Hepatocyte (in vitro differentiated cells): Measurements from ENCODE around the gene DIP2C.

ENCODE experiments used
- CTCF ChIP-seq: fragments of 200-600 bp; sonication (generic); IDR thresholded peaks from 2 replicates; pipeline ENCODE4 v1.5.1; 2016; ENCODE audit warnings: antibody characterized with exemption, mild to moderate bottlenecking; ENCODE audit not compliant: poor library complexity
- EZH2phosphoT487 ChIP-seq: fragments of 200-600 bp; sonication (generic); IDR thresholded peaks from one replicate; pipeline ENCODE4 v1.6.1; 2018; ENCODE audit warnings: antibody characterized with exemption, mild to moderate bottlenecking, low read depth, moderate library complexity; ENCODE audit not compliant: unreplicated experiment, severe bottlenecking

GRCh38 chr10:378930-379704 is 310.4 kb downstream of the DIP2C start:
- TF ChIP-seq CTCF (no peak), EZH2phosphoT487 (no peak)
